ENCODE results near the gene SULT1C4.

SULT1C4 gene

GRCh38 chr2:108392029-108392428, 14.3 kb downstream of the SULT1C4 start:
- no CpG with 5 or more reads among the region's 1 CpG for WGBS (ENCODE audit: insufficient coverage, insufficient read length)
- H3K27ac ChIP-seq (ENCODE audit: low read length): no peak overlapping the region

GRCh38 chr2:108393197-108393596, 15.4 kb downstream of the SULT1C4 start:
- no peaks in the 10 kb centered on the region for H3K36me3 ChIP-seq (ENCODE audit: control insufficient read depth, insufficient read depth, low read length)
- no peaks in the 10 kb centered on the region for H3K9me3 ChIP-seq (ENCODE audit: control insufficient read depth, insufficient read depth, low read length)
- DNase-seq (ENCODE audit: low read depth, low spot score): no peak
- no peak overlapping the region for H3K4me3 ChIP-seq (ENCODE audit: low read length)
- no peaks in the 10 kb centered on the region for H3K4me1 ChIP-seq (ENCODE audit: control insufficient read depth, insufficient read depth, low read length)
- H3K27ac ChIP-seq (ENCODE audit: low read length): no peak overlapping the region
- H3K27me3 ChIP-seq (ENCODE audit: control insufficient read depth, insufficient read depth, low read length): no peaks in the 10 kb centered on the region

More at GRCh38 chr2:108392029-108392428, 14.3 kb downstream of the SULT1C4 start:
- H3K36me3 ChIP-seq (ENCODE audit: control insufficient read depth, insufficient read depth, low read length): no peaks in the 10 kb centered on the region
- H3K4me1 ChIP-seq (ENCODE audit: control insufficient read depth, insufficient read depth, low read length): no peaks in the 10 kb centered on the region
- no peaks in the 10 kb centered on the region for H3K27me3 ChIP-seq (ENCODE audit: control insufficient read depth, insufficient read depth, low read length)
- no peaks in the 10 kb centered on the region for H3K9me3 ChIP-seq (ENCODE audit: control insufficient read depth, insufficient read depth, low read length)
- DNase-seq (ENCODE audit: low read depth, low spot score): no peak
- H3K4me3 ChIP-seq (ENCODE audit: low read length): no peak overlapping the region

GRCh38 chr2:108395155-108395554, 17.4 kb downstream of the SULT1C4 start:
- H3K9me3 ChIP-seq (ENCODE audit: control insufficient read depth, insufficient read depth, low read length): peaks cover 7% of the 10 kb centered on the region
- no peak overlapping the region for H3K27ac ChIP-seq (ENCODE audit: low read length)
- no CpG with 5 or more reads among the region's 8 CpGs for WGBS (ENCODE audit: insufficient coverage, insufficient read length)
- no peak overlapping the region for H3K4me3 ChIP-seq (ENCODE audit: low read length)
- peaks cover 3% of the 10 kb centered on the region; the same call in 1 of the 2 replicates for H3K36me3 ChIP-seq (ENCODE audit: control insufficient read depth, insufficient read depth, low read length)
- H3K27me3 ChIP-seq (ENCODE audit: control insufficient read depth, insufficient read depth, low read length): no peaks in the 10 kb centered on the region
- no peaks in the 10 kb centered on the region for H3K4me1 ChIP-seq (ENCODE audit: control insufficient read depth, insufficient read depth, low read length)
- DNase-seq (ENCODE audit: low read depth, low spot score): no peak

- no peak for DNase-seq (ENCODE audit: low read depth, low spot score)
- Histone ChIP-seq H3K9me3 (ENCODE audit: control insufficient read depth, insufficient read depth, low read length) (peaks cover 9% of the 10 kb centered on the region), H3K36me3 (ENCODE audit: control insufficient read depth, insufficient read depth, low read length) (peaks cover 3% of the 10 kb centered on the region; the same call in 1 of the 2 replicates), H3K27me3 (ENCODE audit: control insufficient read depth, insufficient read depth, low read length) (no peaks in the 10 kb centered on the region), H3K27ac (ENCODE audit: low read length) (no peak overlapping the region), H3K4me3 (ENCODE audit: low read length) (no peak overlapping the region), H3K4me1 (ENCODE audit: control insufficient read depth, insufficient read depth, low read length) (no peaks in the 10 kb centered on the region)
- WGBS (ENCODE audit: insufficient coverage, insufficient read length): no CpG with 5 or more reads among the region's 3 CpGs
Observed at GRCh38 chr2:108396845-108397244, 19.1 kb downstream of the SULT1C4 start.

- Histone ChIP-seq H3K9me3 (ENCODE audit: control insufficient read depth, insufficient read depth, low read length) (peaks cover 9% of the 10 kb centered on the region), H3K27me3 (ENCODE audit: control insufficient read depth, insufficient read depth, low read length) (no peaks in the 10 kb centered on the region), H3K36me3 (ENCODE audit: control insufficient read depth, insufficient read depth, low read length) (peaks cover 3% of the 10 kb centered on the region; the same call in 1 of the 2 replicates), H3K4me1 (ENCODE audit: control insufficient read depth, insufficient read depth, low read length) (peaks cover 2% of the 10 kb centered on the region), H3K4me3 (ENCODE audit: low read length) (no peak overlapping the region), H3K27ac (ENCODE audit: low read length) (no peak overlapping the region)
- no CpG with 5 or more reads among the region's 2 CpGs for WGBS (ENCODE audit: insufficient coverage, insufficient read length)
- DNase-seq (ENCODE audit: low read depth, low spot score): no peak
Observed at GRCh38 chr2:108399479-108399878, 21.7 kb downstream of the SULT1C4 start.

GRCh38 chr2:108401800-108402199, 24.0 kb downstream of the SULT1C4 start:
- Histone ChIP-seq H3K27me3 (ENCODE audit: control insufficient read depth, insufficient read depth, low read length) (no peaks in the 10 kb centered on the region), H3K36me3 (ENCODE audit: control insufficient read depth, insufficient read depth, low read length) (peaks cover 3% of the 10 kb centered on the region; the same call in 1 of the 2 replicates), H3K9me3 (ENCODE audit: control insufficient read depth, insufficient read depth, low read length) (peaks cover 9% of the 10 kb centered on the region), H3K4me1 (ENCODE audit: control insufficient read depth, insufficient read depth, low read length) (peaks cover 2% of the 10 kb centered on the region), H3K4me3 (ENCODE audit: low read length) (no peak overlapping the region), H3K27ac (ENCODE audit: low read length) (no peak overlapping the region)
- DNase-seq (ENCODE audit: low read depth, low spot score): no peak
- WGBS (ENCODE audit: insufficient coverage, insufficient read length): no CpG with 5 or more reads among the region's 3 CpGs

GRCh38 chr2:108403494-108403893, 25.7 kb downstream of the SULT1C4 start:
- H3K9me3 ChIP-seq (ENCODE audit: control insufficient read depth, insufficient read depth, low read length): peaks cover 7% of the 10 kb centered on the region
- H3K4me3 ChIP-seq (ENCODE audit: low read length): no peak overlapping the region
- peaks cover 3% of the 10 kb centered on the region; the same call in 1 of the 2 replicates for H3K36me3 ChIP-seq (ENCODE audit: control insufficient read depth, insufficient read depth, low read length)
- no CpG with 5 or more reads among the region's 7 CpGs for WGBS (ENCODE audit: insufficient coverage, insufficient read length)
- no peak overlapping the region for H3K27ac ChIP-seq (ENCODE audit: low read length)
- no peaks in the 10 kb centered on the region for H3K27me3 ChIP-seq (ENCODE audit: control insufficient read depth, insufficient read depth, low read length)
- DNase-seq (ENCODE audit: low read depth, low spot score): peak; percentile 50
- H3K4me1 ChIP-seq (ENCODE audit: control insufficient read depth, insufficient read depth, low read length): peaks cover 2% of the 10 kb centered on the region

- H3K27me3 ChIP-seq (ENCODE audit: control insufficient read depth, insufficient read depth, low read length): no peaks in the 10 kb centered on the region
Observed at GRCh38 chr2:108404784-108405397, 27.1 kb downstream of the SULT1C4 start.

GRCh38 chr2:108407864-108408729, 30.3 kb downstream of the SULT1C4 start:
- Histone ChIP-seq H3K27ac (ENCODE audit: low read length) (no peak overlapping the region), H3K9me3 (ENCODE audit: control insufficient read depth, insufficient read depth, low read length) (no peaks in the 10 kb centered on the region), H3K36me3 (ENCODE audit: control insufficient read depth, insufficient read depth, low read length) (no peaks in the 10 kb centered on the region), H3K4me3 (ENCODE audit: low read length) (no peak overlapping the region), H3K4me1 (ENCODE audit: control insufficient read depth, insufficient read depth, low read length) (peaks cover 2% of the 10 kb centered on the region), H3K27me3 (ENCODE audit: control insufficient read depth, insufficient read depth, low read length) (no peaks in the 10 kb centered on the region)
- DNase-seq (ENCODE audit: low read depth, low spot score): no peak
- WGBS (ENCODE audit: insufficient coverage, insufficient read length): no CpG with 5 or more reads among the region's 6 CpGs

More at GRCh38 chr2:108404784-108405397, 27.1 kb downstream of the SULT1C4 start:
- Histone ChIP-seq H3K9me3 (ENCODE audit: control insufficient read depth, insufficient read depth, low read length) (peaks cover 2% of the 10 kb centered on the region; the same call in 1 of the 2 replicates), H3K4me3 (ENCODE audit: low read length) (no peak overlapping the region), H3K4me1 (ENCODE audit: control insufficient read depth, insufficient read depth, low read length) (peaks cover 2% of the 10 kb centered on the region), H3K36me3 (ENCODE audit: control insufficient read depth, insufficient read depth, low read length) (no peaks in the 10 kb centered on the region), H3K27ac (ENCODE audit: low read length) (no peak overlapping the region)
- no CpG with 5 or more reads among the region's 4 CpGs for WGBS (ENCODE audit: insufficient coverage, insufficient read length)
- no peak for DNase-seq (ENCODE audit: low read depth, low spot score)

GRCh38 chr2:108409768-108410167, 32.0 kb downstream of the SULT1C4 start:
- no peak for DNase-seq (ENCODE audit: low read depth, low spot score)

More at GRCh38 chr2:108409768-108410167, 32.0 kb downstream of the SULT1C4 start:
- Histone ChIP-seq H3K4me1 (ENCODE audit: control insufficient read depth, insufficient read depth, low read length) (no peaks in the 10 kb centered on the region), H3K27me3 (ENCODE audit: control insufficient read depth, insufficient read depth, low read length) (no peaks in the 10 kb centered on the region), H3K9me3 (ENCODE audit: control insufficient read depth, insufficient read depth, low read length) (no peaks in the 10 kb centered on the region), H3K27ac (ENCODE audit: low read length) (no peak overlapping the region), H3K4me3 (ENCODE audit: low read length) (no peak overlapping the region), H3K36me3 (ENCODE audit: control insufficient read depth, insufficient read depth, low read length) (no peaks in the 10 kb centered on the region)
- WGBS (ENCODE audit: insufficient coverage, insufficient read length): no CpG with 5 or more reads among the region's 1 CpG
